Measurements from ENCODE around the gene NLRC5. TPM values are rescaled to one million over a fixed set of nuclear protein-coding genes. Genes with fewer than 3 reads are reported as not detected.
"Not testable (repeated sequence)": the region's sequence is repeated elsewhere in the genome, so short reads cannot be mapped to it uniquely, and the experiment has no call there.

Gene NLRC5
- total RNA-seq, 1 donor from 2014 or later = 4.5 TPM

DNA sequence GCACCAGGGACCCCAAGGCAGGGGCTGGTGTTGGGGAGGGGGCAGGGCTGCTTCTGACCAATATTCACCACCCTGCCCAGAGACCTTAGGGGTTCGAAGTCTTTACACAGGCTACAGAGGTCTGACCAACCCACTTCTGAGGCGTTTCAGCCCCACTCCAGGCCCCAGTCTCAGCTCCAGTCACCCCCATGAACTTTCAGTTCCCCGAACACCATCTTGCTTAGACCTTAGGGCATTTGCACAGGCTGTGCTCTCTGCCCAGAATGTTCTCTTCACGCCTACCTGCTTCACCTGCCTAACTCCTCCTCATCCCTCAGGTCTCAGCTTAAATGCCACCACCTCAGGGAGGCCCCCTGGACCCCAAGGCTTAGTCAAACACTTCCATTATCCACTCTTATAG lies 77.3 kb downstream of the NLRC5 start:
- TF ChIP-seq, protein P1, sequence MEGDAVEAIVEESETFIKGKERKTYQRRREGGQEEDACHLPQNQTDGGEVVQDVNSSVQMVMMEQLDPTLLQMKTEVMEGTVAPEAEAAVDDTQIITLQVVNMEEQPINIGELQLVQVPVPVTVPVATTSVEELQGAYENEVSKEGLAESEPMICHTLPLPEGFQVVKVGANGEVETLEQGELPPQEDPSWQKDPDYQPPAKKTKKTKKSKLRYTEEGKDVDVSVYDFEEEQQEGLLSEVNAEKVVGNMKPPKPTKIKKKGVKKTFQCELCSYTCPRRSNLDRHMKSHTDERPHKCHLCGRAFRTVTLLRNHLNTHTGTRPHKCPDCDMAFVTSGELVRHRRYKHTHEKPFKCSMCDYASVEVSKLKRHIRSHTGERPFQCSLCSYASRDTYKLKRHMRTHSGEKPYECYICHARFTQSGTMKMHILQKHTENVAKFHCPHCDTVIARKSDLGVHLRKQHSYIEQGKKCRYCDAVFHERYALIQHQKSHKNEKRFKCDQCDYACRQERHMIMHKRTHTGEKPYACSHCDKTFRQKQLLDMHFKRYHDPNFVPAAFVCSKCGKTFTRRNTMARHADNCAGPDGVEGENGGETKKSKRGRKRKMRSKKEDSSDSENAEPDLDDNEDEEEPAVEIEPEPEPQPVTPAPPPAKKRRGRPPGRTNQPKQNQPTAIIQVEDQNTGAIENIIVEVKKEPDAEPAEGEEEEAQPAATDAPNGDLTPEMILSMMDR (conservative IDR thresholded peaks at IDR 0.05; ENCODE audit: low read depth, low read length) = no peak
- H3K4me3 ChIP-seq (ENCODE audit: low read depth, low read length) = no peak overlapping the region
- DNase-seq (ENCODE audit: low read depth) = no peak

DNA sequence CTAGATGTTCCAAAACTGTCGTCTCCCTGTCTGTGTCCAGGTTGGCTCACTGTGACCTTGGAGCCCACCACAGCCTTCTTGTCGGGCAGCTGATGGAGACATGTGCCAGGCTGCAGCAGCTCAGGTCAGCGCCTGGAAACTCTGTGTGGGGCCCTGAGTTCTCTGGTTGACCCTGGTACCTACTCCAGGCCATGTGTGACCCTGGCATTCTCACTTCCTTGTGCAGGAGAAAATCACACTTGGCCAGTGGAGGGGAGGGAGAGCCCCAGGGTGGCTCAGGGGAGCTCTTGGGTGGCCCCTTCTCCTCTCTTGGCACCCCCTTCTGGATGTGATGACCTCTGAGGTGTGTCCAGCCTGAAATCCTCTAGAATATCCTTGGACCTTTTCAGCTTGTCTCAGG lies 78.0 kb downstream of the NLRC5 start:
- no peak overlapping the region for H3K4me3 ChIP-seq (ENCODE audit: low read depth, low read length)
- no peak for DNase-seq (ENCODE audit: low read depth)
- TF ChIP-seq, protein P1 (conservative IDR thresholded peaks at IDR 0.05; ENCODE audit: low read depth, low read length) = no peak

DNA sequence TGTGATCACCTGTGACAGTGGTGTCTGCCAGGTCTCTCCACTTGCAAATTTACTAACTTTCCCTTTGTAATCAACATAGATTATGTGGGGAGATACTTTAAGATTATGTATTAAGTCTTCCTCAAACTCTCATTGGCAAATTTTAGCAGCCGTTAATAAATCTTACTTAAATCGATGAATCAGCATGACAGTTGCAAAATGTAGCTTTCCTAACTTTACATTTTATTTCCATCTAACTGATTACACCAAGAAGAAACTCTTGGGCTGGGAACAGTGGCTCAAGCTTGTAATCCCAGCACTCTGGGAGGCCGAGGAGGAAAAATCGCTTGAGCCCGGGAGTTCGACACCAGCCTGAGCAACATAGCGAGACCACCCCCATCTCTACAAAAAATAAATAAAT lies 79.7 kb downstream of the NLRC5 start:
- TF ChIP-seq, protein P1 (conservative IDR thresholded peaks at IDR 0.05; ENCODE audit: low read depth, low read length) = no peak
- DNase-seq (ENCODE audit: low read depth) = no peak
- H3K4me3 ChIP-seq (ENCODE audit: low read depth, low read length) = no peak overlapping the region

DNA sequence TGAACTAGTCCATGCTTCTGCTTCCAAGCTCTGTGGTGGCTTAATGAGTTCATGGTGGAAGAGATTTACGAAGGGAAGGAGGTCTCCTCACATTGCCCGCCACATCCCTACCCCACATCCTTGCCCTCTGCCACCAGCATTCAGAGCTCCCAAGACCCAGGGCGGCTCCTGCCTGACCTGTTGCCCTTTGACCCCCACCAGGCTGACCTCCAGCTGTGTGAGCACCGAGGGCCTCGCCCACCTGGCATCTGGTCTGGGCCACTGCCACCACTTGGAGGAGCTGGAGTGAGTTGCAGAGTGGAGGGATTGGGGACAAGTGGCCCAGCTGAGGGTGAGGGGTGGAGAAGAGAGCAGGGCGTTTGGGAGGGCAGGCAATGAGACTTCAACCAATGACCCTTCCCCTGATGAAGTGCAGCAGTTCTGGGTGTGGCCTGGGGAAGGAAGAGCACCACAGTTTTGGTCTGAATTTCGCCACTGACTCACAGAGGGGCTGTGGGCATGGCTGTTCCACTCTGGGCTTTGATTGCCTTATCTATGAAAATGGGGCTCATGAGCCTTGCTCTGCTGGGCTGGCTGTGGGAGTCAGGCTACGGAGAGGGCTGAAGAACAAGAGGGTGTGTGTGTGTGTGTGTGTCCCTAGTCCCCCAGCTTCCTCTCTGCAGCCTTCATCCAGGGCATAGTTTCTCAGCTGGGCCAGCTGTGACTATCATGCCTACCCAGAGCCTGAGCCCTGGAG lies 80.4 kb downstream of the NLRC5 start:
- no peak overlapping the region for H3K4me3 ChIP-seq (ENCODE audit: low read depth, low read length)
- TF ChIP-seq, protein P1 (conservative IDR thresholded peaks at IDR 0.05; ENCODE audit: low read depth, low read length) = no peak
- no peak for DNase-seq (ENCODE audit: low read depth)

DNA sequence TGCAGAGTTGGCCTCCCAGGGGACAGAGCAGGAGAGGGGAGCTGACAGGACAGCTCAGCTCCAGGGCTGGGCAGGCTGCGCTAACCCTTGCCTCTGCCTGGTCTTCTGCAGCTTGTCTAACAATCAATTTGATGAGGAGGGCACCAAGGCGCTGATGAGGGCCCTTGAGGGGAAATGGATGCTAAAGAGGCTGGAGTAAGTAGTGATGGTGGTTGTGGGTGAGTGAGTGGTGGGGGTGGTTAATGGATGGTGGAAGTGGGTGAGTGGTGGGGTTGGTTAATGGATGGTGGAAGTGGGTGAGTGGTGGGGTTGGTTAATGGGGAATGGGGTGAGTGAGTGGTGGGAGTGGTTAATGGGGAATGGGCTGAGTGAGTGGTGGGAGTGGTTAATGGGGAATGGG lies 81.1 kb downstream of the NLRC5 start:
- H3K4me3 ChIP-seq (ENCODE audit: low read depth, low read length) = no peak overlapping the region
- DNase-seq (ENCODE audit: low read depth) = no peak
- TF ChIP-seq, protein P1 (conservative IDR thresholded peaks at IDR 0.05; ENCODE audit: low read depth, low read length) = no peak

DNA sequence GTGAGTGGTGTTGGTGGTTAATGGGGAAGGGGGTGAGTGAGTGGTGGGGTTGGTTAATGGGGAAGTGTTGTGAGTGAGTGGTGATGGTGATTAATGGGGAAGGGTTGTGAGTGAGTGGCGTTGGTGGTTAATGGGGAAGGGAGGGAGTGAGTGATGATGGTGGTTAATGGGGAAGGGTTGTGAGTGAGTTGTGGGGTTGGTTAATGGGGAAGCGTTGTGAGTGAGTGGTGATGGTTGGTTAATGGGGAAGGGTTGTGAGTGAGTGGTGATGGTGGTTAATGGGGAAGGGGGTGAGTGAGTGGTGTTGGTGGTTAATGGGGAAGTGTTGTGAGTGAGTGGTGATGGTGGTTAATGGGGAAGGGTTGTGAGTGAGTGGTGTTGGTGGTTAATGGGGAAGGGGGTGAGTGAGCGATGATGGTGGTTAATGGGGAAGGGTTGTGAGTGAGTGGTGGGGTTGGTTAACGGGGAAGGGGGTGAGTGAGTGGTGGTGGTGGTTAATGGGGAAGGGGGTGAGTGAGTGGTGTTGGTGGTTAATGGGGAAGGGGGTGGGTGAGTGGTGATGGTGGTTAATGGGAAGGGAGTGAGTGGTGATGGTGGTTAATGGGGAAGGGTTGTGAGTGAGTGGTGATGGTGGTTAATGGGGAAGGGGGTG lies 81.8 kb downstream of the NLRC5 start:
- H3K4me3 ChIP-seq (ENCODE audit: low read depth, low read length); DNase-seq (ENCODE audit: low read depth): not testable (repeated sequence)

DNA sequence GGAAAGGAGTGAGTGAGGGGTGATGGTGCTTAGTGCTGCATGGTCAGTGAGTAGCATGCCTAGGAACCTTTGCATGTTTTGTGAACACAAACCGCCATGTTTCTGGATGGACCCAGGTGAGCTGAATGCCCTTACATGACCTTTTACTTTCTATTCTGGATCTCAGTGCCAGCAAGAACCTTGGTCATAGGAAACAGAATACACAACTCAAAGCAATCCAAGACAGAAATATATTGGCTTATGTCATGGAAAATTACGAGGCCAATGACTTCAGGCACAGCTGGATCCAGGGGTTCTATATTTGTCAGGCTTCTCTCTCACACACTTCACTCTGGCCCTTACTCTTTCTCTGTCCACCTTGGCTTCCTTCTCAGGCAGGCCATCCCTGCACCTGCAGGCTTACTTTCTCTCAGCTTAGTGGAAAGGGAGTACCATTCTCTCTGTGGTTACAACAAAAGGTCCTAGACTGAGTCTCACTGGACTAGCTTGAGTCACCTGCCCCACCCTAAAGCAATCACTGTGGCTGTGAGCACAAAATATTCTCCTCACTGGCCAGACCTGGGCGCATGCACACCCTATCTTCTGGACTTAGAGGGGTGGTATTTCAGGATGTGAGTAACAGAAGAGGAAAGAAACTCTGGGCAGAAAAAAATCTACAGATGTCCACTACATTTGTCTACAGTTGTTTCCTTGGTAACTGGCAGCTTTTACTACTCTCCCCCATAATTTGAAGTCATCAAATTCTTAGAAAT lies 82.7 kb downstream of the NLRC5 start:
- H3K4me3 ChIP-seq (ENCODE audit: low read depth, low read length) = no peak overlapping the region
- TF ChIP-seq, protein P1 (conservative IDR thresholded peaks at IDR 0.05; ENCODE audit: low read depth, low read length) = no peak
- no peak for DNase-seq (ENCODE audit: low read depth)
